Testis (tissue), 2 donors: ENCODE measurements around the gene ITPRID1.

ENCODE experiments used
- CTCF ChIP-seq, 3 experiments: fragments of 450-650 bp in 2 of 3; fragments of 200-600 bp in 1 of 3; sonication (generic) in 1 of 3; IDR thresholded peaks; one replicate each; pipeline ENCODE4 v1.5.1; 2016 to 2019; ENCODE audit warnings: antibody characterized with exemption in 3 of 3, mild to moderate bottlenecking in 2 of 3, moderate library complexity in 1 of 3
- POLR2A ChIP-seq: fragments of 450-650 bp; IDR thresholded peaks from one replicate; pipeline ENCODE4 v1.6.1; 2017; ENCODE audit warnings: antibody characterized with exemption, mild to moderate bottlenecking, moderate library complexity

GRCh38 chr7:31692451-31692850 is 178.6 kb downstream of the ITPRID1 start:
- no peak for TF ChIP-seq CTCF (IDR thresholded peaks at IDR 0.05)
- TF ChIP-seq POLR2A: no peak
